Measurements from ENCODE around the gene CYP11A1.

CYP11A1 gene

GRCh38 chr15:74382004-74382816 is 14.8 kb upstream of the CYP11A1 start:
- TF ChIP-seq JUND (IDR thresholded peaks at IDR 0.05; ENCODE audit: low read depth) = no peak
- DNase-seq (ENCODE audit: low read depth in 1 of 2, low spot score in 1 of 2) = peak; percentile 85 to 89
- in situ Hi-C loops (cut with HindIII; ENCODE audit: low pct_unique_long_range_greater_than_20kb, low sequenced_read_pairs) = no loop called here

DNA sequence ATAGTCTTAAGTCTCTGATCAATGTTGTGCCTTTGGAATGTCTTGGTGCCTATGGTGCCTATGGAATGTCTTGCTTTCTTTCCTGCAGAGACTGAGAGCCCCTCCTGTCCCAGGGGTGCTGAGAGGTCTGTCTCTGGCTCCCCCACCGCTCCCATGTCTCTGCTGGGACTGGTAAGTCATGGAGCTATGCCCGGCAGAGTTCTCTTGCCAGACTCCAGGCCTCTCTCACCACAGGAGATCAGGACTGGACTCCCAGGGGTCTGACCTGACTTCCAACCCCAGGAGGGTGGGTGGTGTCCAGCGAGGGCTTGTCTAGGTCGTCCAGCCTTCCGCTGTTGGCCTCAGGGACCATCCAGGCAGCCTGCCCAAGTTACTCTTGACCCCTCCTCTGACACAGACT is 14.0 kb upstream of the CYP11A1 start:
- no peak for TF ChIP-seq JUND (IDR thresholded peaks at IDR 0.05; ENCODE audit: low read depth)

GRCh38 chr15:74381190-74381453 is 13.7 kb upstream of the CYP11A1 start:
- in situ Hi-C loops (cut with HindIII; ENCODE audit: low pct_unique_long_range_greater_than_20kb, low sequenced_read_pairs) = no loop called here
- no peak for DNase-seq (ENCODE audit: low read depth in 1 of 2, low spot score in 1 of 2)
- TF ChIP-seq JUND (IDR thresholded peaks at IDR 0.05; ENCODE audit: low read depth) = no peak

More for the DNA sequence above, 14.0 kb upstream of the CYP11A1 start:
- DNase-seq (ENCODE audit: low read depth in 1 of 2, low spot score in 1 of 2) = no peak
- in situ Hi-C loops (cut with HindIII; ENCODE audit: low pct_unique_long_range_greater_than_20kb, low sequenced_read_pairs) = no loop called here

DNA sequence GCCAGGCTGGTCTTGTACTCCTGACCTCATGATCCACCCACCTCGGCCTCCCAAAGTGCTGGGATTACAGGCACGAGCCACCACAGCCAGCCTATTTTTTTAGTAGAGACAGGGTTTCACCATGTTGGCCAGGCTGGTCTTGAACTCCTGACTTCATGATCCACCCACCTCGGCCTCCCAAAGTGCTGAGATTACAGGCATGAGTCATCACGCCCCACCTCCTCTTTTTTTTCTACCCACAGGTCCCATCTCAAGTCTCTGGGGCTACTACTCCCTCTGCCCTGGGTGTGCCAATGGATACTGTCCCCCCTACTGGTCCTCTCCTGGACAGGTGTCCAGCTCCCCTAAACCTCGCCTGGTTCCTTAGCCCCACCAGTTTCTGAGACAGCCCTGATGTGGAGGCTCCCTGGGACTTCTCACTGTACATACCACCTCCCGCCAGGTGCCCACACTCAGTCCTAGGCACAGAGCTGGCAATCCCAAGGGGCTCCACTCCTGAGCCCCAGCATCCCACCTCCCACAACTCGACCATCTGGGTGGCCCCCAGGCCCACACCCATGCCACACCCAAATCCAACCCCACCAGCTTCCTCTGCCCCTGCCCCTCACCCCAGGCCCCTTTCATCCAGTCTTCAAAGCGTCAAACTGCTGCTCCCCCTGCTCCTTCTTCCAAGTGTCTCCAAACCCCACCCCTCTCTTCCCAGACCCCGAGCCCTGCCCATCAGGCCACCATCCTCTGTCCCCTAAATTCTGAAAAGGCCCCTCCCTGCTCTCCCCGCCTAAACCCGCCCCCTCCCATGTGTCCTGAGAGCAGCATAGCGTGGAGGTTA is 13.1 kb upstream of the CYP11A1 start:
- no peak for TF ChIP-seq JUND (IDR thresholded peaks at IDR 0.05; ENCODE audit: low read depth)
- no peak for DNase-seq (ENCODE audit: low read depth in 1 of 2, low spot score in 1 of 2)
- in situ Hi-C loops (cut with HindIII; ENCODE audit: low pct_unique_long_range_greater_than_20kb, low sequenced_read_pairs) = no loop called here

DNA sequence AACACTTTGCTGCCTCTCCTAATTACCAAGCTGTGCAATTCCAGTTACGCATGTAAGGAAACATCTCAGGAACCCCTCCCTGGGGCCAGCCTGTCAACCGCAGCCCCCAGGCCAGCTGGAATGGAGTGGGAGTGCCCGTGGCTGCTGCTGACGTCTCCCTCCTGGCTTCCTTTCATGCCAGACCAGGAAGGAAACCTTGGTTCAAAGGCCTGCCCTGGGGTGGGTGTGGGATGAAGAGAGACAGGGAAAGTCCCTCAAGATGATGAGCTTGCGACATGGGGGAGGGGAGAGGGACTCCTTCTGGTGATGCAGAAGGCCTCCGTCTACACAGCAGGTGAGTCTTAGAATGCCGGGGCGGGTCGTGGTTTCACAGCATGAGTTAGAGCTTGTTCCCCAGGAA is 11.4 kb upstream of the CYP11A1 start:
- no peak for DNase-seq (ENCODE audit: low read depth in 1 of 2, low spot score in 1 of 2)
- in situ Hi-C loops (cut with HindIII; ENCODE audit: low pct_unique_long_range_greater_than_20kb, low sequenced_read_pairs) = no loop called here
- no peak for TF ChIP-seq JUND (IDR thresholded peaks at IDR 0.05; ENCODE audit: low read depth)

GRCh38 chr15:74377831-74378766 is 10.7 kb upstream of the CYP11A1 start:
- no peak for TF ChIP-seq JUND (IDR thresholded peaks at IDR 0.05; ENCODE audit: low read depth)
- DNase-seq (ENCODE audit: low read depth in 1 of 2, low spot score in 1 of 2) = no peak
- in situ Hi-C loops (cut with HindIII; ENCODE audit: low pct_unique_long_range_greater_than_20kb, low sequenced_read_pairs) = no loop called here

- DNase-seq (ENCODE audit: low read depth in 1 of 2, low spot score in 1 of 2) = no peak
- no peak for TF ChIP-seq JUND (IDR thresholded peaks at IDR 0.05; ENCODE audit: low read depth)
Measured at GRCh38 chr15:74376825-74377581, 9.6 kb upstream of the CYP11A1 start.

DNA sequence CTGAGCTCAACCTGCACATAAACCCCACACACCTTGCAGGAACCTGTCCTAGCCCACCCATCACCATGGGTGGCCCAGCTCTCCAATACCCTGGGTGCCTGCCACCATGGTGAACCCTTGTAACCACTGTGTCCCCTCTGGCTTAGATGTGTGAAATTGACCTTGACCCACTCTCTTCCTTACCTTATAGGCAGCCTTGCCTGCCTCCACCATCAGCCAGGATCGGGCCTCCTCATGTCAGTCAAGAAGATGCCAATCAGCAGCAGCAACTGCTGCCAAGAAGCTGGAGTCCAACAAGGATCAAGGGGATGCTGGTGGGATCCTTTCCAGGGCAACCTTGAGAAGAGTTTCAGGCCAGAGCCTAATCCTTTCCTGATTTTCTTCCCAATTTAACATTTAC is 8.8 kb upstream of the CYP11A1 start:
- DNase-seq (ENCODE audit: low read depth in 1 of 2, low spot score in 1 of 2) = no peak
- in situ Hi-C loops (cut with HindIII; ENCODE audit: low pct_unique_long_range_greater_than_20kb, low sequenced_read_pairs) = no loop called here
- no peak for TF ChIP-seq JUND (IDR thresholded peaks at IDR 0.05; ENCODE audit: low read depth)

More at GRCh38 chr15:74376825-74377581, 9.6 kb upstream of the CYP11A1 start:
- in situ Hi-C loops (cut with HindIII; ENCODE audit: low pct_unique_long_range_greater_than_20kb, low sequenced_read_pairs) = no loop called here

DNA sequence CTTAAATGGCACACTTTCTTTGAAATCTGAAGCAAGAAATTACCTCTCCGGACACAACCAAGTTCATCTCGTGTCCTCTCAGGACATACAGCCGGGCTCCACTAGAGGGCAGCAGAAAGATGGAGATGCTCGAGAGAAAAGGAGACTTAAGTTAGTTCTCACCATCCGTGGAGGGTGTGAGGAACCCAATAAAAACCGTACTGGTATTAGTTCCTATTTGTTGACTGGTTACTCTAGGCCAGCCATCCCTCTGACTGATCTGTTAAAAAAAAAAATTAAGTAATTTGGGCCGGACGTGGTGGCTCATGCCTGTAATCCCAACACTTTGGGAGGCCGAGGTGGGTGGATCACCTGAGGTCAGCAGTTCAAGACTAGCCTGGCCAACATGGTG is 7.9 kb upstream of the CYP11A1 start:
- TF ChIP-seq JUND (IDR thresholded peaks at IDR 0.05; ENCODE audit: low read depth) = no peak
- DNase-seq (ENCODE audit: low read depth in 1 of 2, low spot score in 1 of 2) = peak; percentile 65 to 93
- in situ Hi-C loops (cut with HindIII; ENCODE audit: low pct_unique_long_range_greater_than_20kb, low sequenced_read_pairs) = no loop called here

GRCh38 chr15:74374648-74375302 is 7.3 kb upstream of the CYP11A1 start:
- TF ChIP-seq JUND (IDR thresholded peaks at IDR 0.05; ENCODE audit: low read depth) = no peak
- no peak for DNase-seq (ENCODE audit: low read depth in 1 of 2, low spot score in 1 of 2)
- in situ Hi-C loops (cut with HindIII; ENCODE audit: low pct_unique_long_range_greater_than_20kb, low sequenced_read_pairs) = no loop called here

Measured in T47D (cell line).